HEK293 (cell line): Measurements from ENCODE around the gene GALNT10.

Source experiments
- CTCF ChIA-PET: fragments of 350-600 bp; formaldehyde crosslinking; extraction: SDS; loops from one replicate; lab custom pipeline; 2021; ENCODE audit warnings: antibody characterized with exemption; lab: Yijun Ruan, JAX
- POLR2A ChIA-PET: fragments of 300-600 bp; formaldehyde crosslinking; extraction: SDS; loops from one replicate; lab custom pipeline; 2020; ENCODE audit warnings: antibody characterized with exemption, inconsistent platforms; lab: Yijun Ruan, JAX
- H3K27ac ChIP-seq: fragments of 200-500 bp; sonication (Bioruptor generic); 2 replicates; pipeline ENCODE4 v1.5.1; 2014; ENCODE audit warnings: low read depth, low read length, control low read depth, inconsistent platforms; ENCODE audit errors: extremely low read depth
- H3K36me3 ChIP-seq, 2 experiments: fragments of 200-500 bp in 1 of 2; sonication (Bioruptor generic) in 1 of 2; 1 replicate in 1 of 2; 2 replicates in 1 of 2; pipeline ENCODE4 v1.5.1; 2014 to 2017; ENCODE audit warnings: inconsistent platforms in 2 of 2, low read length in 2 of 2; ENCODE audit not compliant: control insufficient read depth in 2 of 2, insufficient read depth in 1 of 2
- H3K4me1 ChIP-seq: fragments of 200-500 bp; sonication (Bioruptor generic); 2 replicates; pipeline ENCODE4 v1.5.1; 2014; ENCODE audit warnings: mild to moderate bottlenecking, low read length, inconsistent platforms; ENCODE audit not compliant: control insufficient read depth, insufficient read depth
- H3K4me3 ChIP-seq: 2 replicates; pipeline ENCODE4 v1.5.1; 2011; ENCODE audit warnings: low read depth, mild to moderate bottlenecking, control low read depth, low read length, moderate library complexity
- H3K9me3 ChIP-seq: fragments of 200-500 bp; sonication (Bioruptor generic); 2 replicates; pipeline ENCODE4 v1.5.1; 2014; ENCODE audit warnings: low read depth, low read length, inconsistent platforms; ENCODE audit not compliant: control insufficient read depth, insufficient read depth
- GLI2 ChIP-seq: fragments of 450-650 bp; formaldehyde crosslinking; IDR thresholded peaks from 2 replicates; pipeline ENCODE4; 2017; ENCODE audit warnings: missing biosample characterization, missing genetic modification characterization, low read depth, borderline replicate concordance
- KLF1 ChIP-seq: fragments of 450-650 bp; formaldehyde crosslinking; IDR thresholded peaks from 2 replicates; pipeline ENCODE4 v1.5.1; 2016; ENCODE audit warnings: missing biosample characterization, missing genetic modification characterization
- KLF10 ChIP-seq: fragments of 450-650 bp; IDR thresholded peaks from 2 replicates; pipeline ENCODE4 v1.5.1; 2018; ENCODE audit warnings: missing biosample characterization, mild to moderate bottlenecking, missing genetic modification characterization
- KLF8 ChIP-seq: fragments of 450-650 bp; formaldehyde crosslinking; IDR thresholded peaks from 2 replicates; pipeline ENCODE4 v1.5.1; 2016; ENCODE audit warnings: missing biosample characterization, missing genetic modification characterization
- KLF9 ChIP-seq: fragments of 450-650 bp; formaldehyde crosslinking; IDR thresholded peaks from 2 replicates; pipeline ENCODE4 v1.5.1; 2016; ENCODE audit warnings: missing biosample characterization, missing genetic modification characterization, low read depth
- OVOL3 ChIP-seq: fragments of 450-650 bp; formaldehyde crosslinking; IDR thresholded peaks from 2 replicates; pipeline ENCODE4 v1.5.1; 2016; ENCODE audit warnings: missing biosample characterization, missing genetic modification characterization
- SP2 ChIP-seq: fragments of 450-650 bp; formaldehyde crosslinking; IDR thresholded peaks from 2 replicates; pipeline ENCODE4 v1.5.1; 2016; ENCODE audit warnings: missing biosample characterization, missing genetic modification characterization
- ZFP69B ChIP-seq: fragments of 450-650 bp; formaldehyde crosslinking; IDR thresholded peaks from 2 replicates; pipeline ENCODE4 v1.5.1; 2016; ENCODE audit warnings: missing biosample characterization, missing genetic modification characterization
- ZNF202 ChIP-seq: fragments of 450-650 bp; formaldehyde crosslinking; IDR thresholded peaks from 2 replicates; pipeline ENCODE4 v1.5.1; 2016; ENCODE audit warnings: missing biosample characterization, missing genetic modification characterization, borderline replicate concordance
- ZNF214 ChIP-seq: fragments of 450-650 bp; formaldehyde crosslinking; IDR thresholded peaks from 2 replicates; pipeline ENCODE4 v1.5.1; 2017; ENCODE audit warnings: missing biosample characterization, mild to moderate bottlenecking, missing genetic modification characterization, borderline replicate concordance
- ZNF311 ChIP-seq: fragments of 450-650 bp; formaldehyde crosslinking; IDR thresholded peaks from 2 replicates; pipeline ENCODE4 v1.5.1; 2017; ENCODE audit warnings: missing biosample characterization, missing genetic modification characterization, borderline replicate concordance
- ZNF350 ChIP-seq: fragments of 450-650 bp; formaldehyde crosslinking; IDR thresholded peaks from 2 replicates; pipeline ENCODE4 v1.5.0; 2017; ENCODE audit warnings: missing biosample characterization, mild to moderate bottlenecking, missing genetic modification characterization
- ZNF416 ChIP-seq: fragments of 450-650 bp; formaldehyde crosslinking; IDR thresholded peaks from 2 replicates; pipeline ENCODE4 v1.5.1; 2016; ENCODE audit warnings: missing biosample characterization, missing genetic modification characterization
- ZNF426 ChIP-seq: fragments of 450-650 bp; formaldehyde crosslinking; IDR thresholded peaks from 2 replicates; pipeline ENCODE4 v1.5.1; 2017; ENCODE audit warnings: missing biosample characterization, missing genetic modification characterization, mild to moderate bottlenecking, inconsistent platforms, moderate library complexity
- ZNF48 ChIP-seq: fragments of 450-650 bp; formaldehyde crosslinking; IDR thresholded peaks from 2 replicates; pipeline ENCODE4 v1.5.1; 2016; ENCODE audit warnings: missing biosample characterization, missing genetic modification characterization
- ZNF501 ChIP-seq: fragments of 450-650 bp; formaldehyde crosslinking; IDR thresholded peaks from 2 replicates; pipeline ENCODE4 v1.5.1; 2016; ENCODE audit warnings: missing biosample characterization, missing genetic modification characterization
- ZNF555 ChIP-seq: fragments of 450-650 bp; formaldehyde crosslinking; conservative IDR thresholded peaks from 2 replicates; pipeline ENCODE4 v1.5.1; 2017; ENCODE audit warnings: missing biosample characterization, mild to moderate bottlenecking, missing genetic modification characterization, inconsistent platforms
- ZNF561 ChIP-seq: fragments of 450-650 bp; IDR thresholded peaks from 2 replicates; pipeline ENCODE4 v1.5.1; 2018; ENCODE audit warnings: missing biosample characterization, missing genetic modification characterization, borderline replicate concordance
- ZNF626 ChIP-seq: fragments of 450-650 bp; sonication (Bioruptor Pico); formaldehyde crosslinking; IDR thresholded peaks from 2 replicates; pipeline ENCODE4 v1.5.1; 2018; ENCODE audit warnings: missing biosample characterization, missing genetic modification characterization, inconsistent platforms
- ZNF785 ChIP-seq: fragments of 450-650 bp; formaldehyde crosslinking; IDR thresholded peaks from 2 replicates; pipeline ENCODE4 v1.5.1; 2016; ENCODE audit warnings: missing biosample characterization, missing genetic modification characterization
- ZSCAN18 ChIP-seq: fragments of 450-650 bp; formaldehyde crosslinking; IDR thresholded peaks from 2 replicates; pipeline ENCODE4 v1.5.1; 2016; ENCODE audit warnings: missing biosample characterization, missing genetic modification characterization
- TF ChIP-seq, protein P1 (sequence below): fragments of 450-650 bp; formaldehyde crosslinking; IDR thresholded peaks from 2 replicates; pipeline ENCODE4 v1.5.1; 2016; ENCODE audit warnings: missing biosample characterization, missing genetic modification characterization
- TF ChIP-seq, protein P2 (sequence below): fragments of 450-650 bp; formaldehyde crosslinking; IDR thresholded peaks from 2 replicates; pipeline ENCODE4 v1.5.1; 2016; ENCODE audit warnings: missing biosample characterization, missing genetic modification characterization
- TF ChIP-seq, protein P3 (sequence below): IDR thresholded peaks from 2 replicates; pipeline ENCODE4 v1.6.1; 2011; ENCODE audit warnings: mild to moderate bottlenecking, low read depth, low read length, borderline replicate concordance
- TF ChIP-seq, protein P4 (sequence below): fragments of 450-650 bp; IDR thresholded peaks from 2 replicates; pipeline ENCODE4 v1.5.1; 2018; ENCODE audit warnings: missing biosample characterization, mild to moderate bottlenecking, missing genetic modification characterization

GALNT10 gene

GRCh38 chr5:154351141-154351540 is 160.6 kb downstream of the GALNT10 start:
- Histone ChIP-seq H3K9me3 (no peaks in the 10 kb centered on the region), H3K36me3 (no peaks in the 10 kb centered on the region), H3K27ac (no peak overlapping the region), H3K4me3 (no peak overlapping the region)
- CTCF ChIA-PET, result no interaction called here
- POLR2A ChIA-PET, result no interaction called here
- no peak for TF ChIP-seq ZNF311 (tag by site-specific recombination)
- TF ChIP-seq, all 188 proteins: peak for 0
- H3K4me1 ChIP-seq, result no peaks in the 10 kb centered on the region

- no peak for TF ChIP-seq GLI2 (tag by site-specific recombination)
- TF ChIP-seq, protein P1, sequence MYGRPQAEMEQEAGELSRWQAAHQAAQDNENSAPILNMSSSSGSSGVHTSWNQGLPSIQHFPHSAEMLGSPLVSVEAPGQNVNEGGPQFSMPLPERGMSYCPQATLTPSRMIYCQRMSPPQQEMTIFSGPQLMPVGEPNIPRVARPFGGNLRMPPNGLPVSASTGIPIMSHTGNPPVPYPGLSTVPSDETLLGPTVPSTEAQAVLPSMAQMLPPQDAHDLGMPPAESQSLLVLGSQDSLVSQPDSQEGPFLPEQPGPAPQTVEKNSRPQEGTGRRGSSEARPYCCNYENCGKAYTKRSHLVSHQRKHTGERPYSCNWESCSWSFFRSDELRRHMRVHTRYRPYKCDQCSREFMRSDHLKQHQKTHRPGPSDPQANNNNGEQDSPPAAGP (tag by site-specific recombination), result no peak
- TF ChIP-seq KLF1 (tag by site-specific recombination), result no peak
- TF ChIP-seq ZNF426 (tag by site-specific recombination), result no peak
- TF ChIP-seq ZNF785 (tag by site-specific recombination), result no peak
- TF ChIP-seq ZNF350, result no peak
- no peak for TF ChIP-seq KLF8 (tag by site-specific recombination)
- no peak for TF ChIP-seq ZNF416 (tag by site-specific recombination)
- TF ChIP-seq KLF10 (tag by site-specific recombination), result no peak
- TF ChIP-seq ZFP69B (tag by site-specific recombination), result no peak
- TF ChIP-seq ZNF214 (tag by site-specific recombination), result no peak
- TF ChIP-seq, protein P2, sequence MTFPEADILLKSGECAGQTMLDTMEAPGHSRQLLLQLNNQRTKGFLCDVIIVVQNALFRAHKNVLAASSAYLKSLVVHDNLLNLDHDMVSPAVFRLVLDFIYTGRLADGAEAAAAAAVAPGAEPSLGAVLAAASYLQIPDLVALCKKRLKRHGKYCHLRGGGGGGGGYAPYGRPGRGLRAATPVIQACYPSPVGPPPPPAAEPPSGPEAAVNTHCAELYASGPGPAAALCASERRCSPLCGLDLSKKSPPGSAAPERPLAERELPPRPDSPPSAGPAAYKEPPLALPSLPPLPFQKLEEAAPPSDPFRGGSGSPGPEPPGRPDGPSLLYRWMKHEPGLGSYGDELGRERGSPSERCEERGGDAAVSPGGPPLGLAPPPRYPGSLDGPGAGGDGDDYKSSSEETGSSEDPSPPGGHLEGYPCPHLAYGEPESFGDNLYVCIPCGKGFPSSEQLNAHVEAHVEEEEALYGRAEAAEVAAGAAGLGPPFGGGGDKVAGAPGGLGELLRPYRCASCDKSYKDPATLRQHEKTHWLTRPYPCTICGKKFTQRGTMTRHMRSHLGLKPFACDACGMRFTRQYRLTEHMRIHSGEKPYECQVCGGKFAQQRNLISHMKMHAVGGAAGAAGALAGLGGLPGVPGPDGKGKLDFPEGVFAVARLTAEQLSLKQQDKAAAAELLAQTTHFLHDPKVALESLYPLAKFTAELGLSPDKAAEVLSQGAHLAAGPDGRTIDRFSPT (tag by site-specific recombination), result no peak
- no peak for TF ChIP-seq SP2
- no peak for TF ChIP-seq ZNF202 (tag by site-specific recombination)
- TF ChIP-seq, all 188 proteins: peak for 0
- no peaks in the 10 kb centered on the region for H3K9me3 ChIP-seq
- H3K4me3 ChIP-seq, result no peak overlapping the region
- no peaks in the 10 kb centered on the region for H3K36me3 ChIP-seq
- CTCF ChIA-PET, result no interaction called here
- H3K4me1 ChIP-seq, result no peaks in the 10 kb centered on the region
- POLR2A ChIA-PET, result no interaction called here
- H3K27ac ChIP-seq, result no peak overlapping the region
These were observed 161.0 kb downstream of the GALNT10 start for GRCh38 chr5:154351566-154351965.

GRCh38 chr5:154352960-154353548 is 162.5 kb downstream of the GALNT10 start:
- CTCF ChIA-PET, result interaction anchor here (1.1 kb wide), 1 partner anchor 30 kb away, joined by 3 read pairs; no protein-coding TSS in a partner anchor
- TF ChIP-seq ZNF555 (tag by site-specific recombination), result no peak
- TF ChIP-seq ZSCAN18 (tag by site-specific recombination), result no peak
- TF ChIP-seq OVOL3 (tag by site-specific recombination), result no peak
- no peak for TF ChIP-seq ZNF48 (tag by site-specific recombination)
- no peak for TF ChIP-seq ZNF561 (tag by site-specific recombination)
- TF ChIP-seq, protein P3, sequence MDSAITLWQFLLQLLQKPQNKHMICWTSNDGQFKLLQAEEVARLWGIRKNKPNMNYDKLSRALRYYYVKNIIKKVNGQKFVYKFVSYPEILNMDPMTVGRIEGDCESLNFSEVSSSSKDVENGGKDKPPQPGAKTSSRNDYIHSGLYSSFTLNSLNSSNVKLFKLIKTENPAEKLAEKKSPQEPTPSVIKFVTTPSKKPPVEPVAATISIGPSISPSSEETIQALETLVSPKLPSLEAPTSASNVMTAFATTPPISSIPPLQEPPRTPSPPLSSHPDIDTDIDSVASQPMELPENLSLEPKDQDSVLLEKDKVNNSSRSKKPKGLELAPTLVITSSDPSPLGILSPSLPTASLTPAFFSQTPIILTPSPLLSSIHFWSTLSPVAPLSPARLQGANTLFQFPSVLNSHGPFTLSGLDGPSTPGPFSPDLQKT, result no peak
- no peak for TF ChIP-seq ZNF501 (tag by site-specific recombination)
- TF ChIP-seq ZNF626 (tag by site-specific recombination), result no peak
- TF ChIP-seq, protein P4, sequence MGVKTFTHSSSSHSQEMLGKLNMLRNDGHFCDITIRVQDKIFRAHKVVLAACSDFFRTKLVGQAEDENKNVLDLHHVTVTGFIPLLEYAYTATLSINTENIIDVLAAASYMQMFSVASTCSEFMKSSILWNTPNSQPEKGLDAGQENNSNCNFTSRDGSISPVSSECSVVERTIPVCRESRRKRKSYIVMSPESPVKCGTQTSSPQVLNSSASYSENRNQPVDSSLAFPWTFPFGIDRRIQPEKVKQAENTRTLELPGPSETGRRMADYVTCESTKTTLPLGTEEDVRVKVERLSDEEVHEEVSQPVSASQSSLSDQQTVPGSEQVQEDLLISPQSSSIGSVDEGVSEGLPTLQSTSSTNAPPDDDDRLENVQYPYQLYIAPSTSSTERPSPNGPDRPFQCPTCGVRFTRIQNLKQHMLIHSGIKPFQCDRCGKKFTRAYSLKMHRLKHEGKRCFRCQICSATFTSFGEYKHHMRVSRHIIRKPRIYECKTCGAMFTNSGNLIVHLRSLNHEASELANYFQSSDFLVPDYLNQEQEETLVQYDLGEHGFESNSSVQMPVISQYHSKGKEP (tag by site-specific recombination), result no peak
- TF ChIP-seq ZFP69B (tag by site-specific recombination), result no peak
- TF ChIP-seq KLF9, result no peak

More at GRCh38 chr5:154352960-154353548, 162.5 kb downstream of the GALNT10 start:
- H3K9me3 ChIP-seq, result no peaks in the 10 kb centered on the region
- POLR2A ChIA-PET, result no interaction called here
- H3K36me3 ChIP-seq, result no peaks in the 10 kb centered on the region
- H3K27ac ChIP-seq, result no peak overlapping the region
- H3K4me1 ChIP-seq, result no peaks in the 10 kb centered on the region
- no peak overlapping the region for H3K4me3 ChIP-seq
